ENCODE results near the gene TAF8. TPM values are rescaled to one million over a fixed set of nuclear protein-coding genes. Genes with fewer than 3 reads are reported as not detected.
"Not testable (repeated sequence)": the region's sequence is repeated elsewhere in the genome, so short reads cannot be mapped to it uniquely, and the experiment has no call there.

The TAF8 gene
- total RNA-seq, 1 donor from 2014 or later = 35.1 TPM

- intact Hi-C loops (cut with DNase I) = no loop called here
- Histone ChIP-seq H3K9me3 (no peaks in the 10 kb centered on the region), H3K4me1 (peaks cover 65% of the 10 kb centered on the region), H3K36me3 (peaks cover 31% of the 10 kb centered on the region), H3K27ac (no peak overlapping the region), H3K27me3 (ENCODE audit: low read depth) (no peaks in the 10 kb centered on the region), H3K4me3 (no peak overlapping the region)
- DNase-seq (no peak), ATAC-seq (no peak)
- TF ChIP-seq, protein P1, sequence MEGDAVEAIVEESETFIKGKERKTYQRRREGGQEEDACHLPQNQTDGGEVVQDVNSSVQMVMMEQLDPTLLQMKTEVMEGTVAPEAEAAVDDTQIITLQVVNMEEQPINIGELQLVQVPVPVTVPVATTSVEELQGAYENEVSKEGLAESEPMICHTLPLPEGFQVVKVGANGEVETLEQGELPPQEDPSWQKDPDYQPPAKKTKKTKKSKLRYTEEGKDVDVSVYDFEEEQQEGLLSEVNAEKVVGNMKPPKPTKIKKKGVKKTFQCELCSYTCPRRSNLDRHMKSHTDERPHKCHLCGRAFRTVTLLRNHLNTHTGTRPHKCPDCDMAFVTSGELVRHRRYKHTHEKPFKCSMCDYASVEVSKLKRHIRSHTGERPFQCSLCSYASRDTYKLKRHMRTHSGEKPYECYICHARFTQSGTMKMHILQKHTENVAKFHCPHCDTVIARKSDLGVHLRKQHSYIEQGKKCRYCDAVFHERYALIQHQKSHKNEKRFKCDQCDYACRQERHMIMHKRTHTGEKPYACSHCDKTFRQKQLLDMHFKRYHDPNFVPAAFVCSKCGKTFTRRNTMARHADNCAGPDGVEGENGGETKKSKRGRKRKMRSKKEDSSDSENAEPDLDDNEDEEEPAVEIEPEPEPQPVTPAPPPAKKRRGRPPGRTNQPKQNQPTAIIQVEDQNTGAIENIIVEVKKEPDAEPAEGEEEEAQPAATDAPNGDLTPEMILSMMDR (IDR thresholded peaks at IDR 0.05) = no peak
Observed at GRCh38 chr6:42032366-42032765, 18.0 kb upstream of the TAF8 start.

DNA sequence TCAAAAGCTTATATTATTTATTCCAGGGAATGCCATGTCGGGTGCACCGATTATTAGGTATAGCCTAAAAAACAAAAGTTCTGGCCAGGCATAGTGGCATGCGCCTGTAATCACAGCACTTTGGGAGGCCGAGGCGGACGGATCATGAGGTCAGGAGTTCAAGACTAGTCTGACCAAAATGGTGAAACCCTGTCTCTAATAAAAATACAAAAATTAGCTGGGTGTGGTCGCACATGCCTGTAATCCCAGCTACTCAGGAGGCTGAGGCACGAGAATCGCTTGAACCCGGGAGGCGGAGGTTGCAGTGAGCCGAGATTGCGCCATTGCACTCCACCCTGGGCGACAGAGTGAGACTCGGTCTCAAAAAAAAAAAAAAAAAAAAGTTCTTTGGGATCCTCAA, 12.7 kb upstream of the TAF8 start:
- H3K27me3 ChIP-seq (ENCODE audit: low read depth); ATAC-seq; H3K4me3 ChIP-seq; DNase-seq; H3K9me3 ChIP-seq; intact Hi-C loops (cut with DNase I); H3K27ac ChIP-seq: not testable (repeated sequence)
- H3K36me3 ChIP-seq = peaks cover 19% of the 10 kb centered on the region
- peaks cover 53% of the 10 kb centered on the region for H3K4me1 ChIP-seq

DNA sequence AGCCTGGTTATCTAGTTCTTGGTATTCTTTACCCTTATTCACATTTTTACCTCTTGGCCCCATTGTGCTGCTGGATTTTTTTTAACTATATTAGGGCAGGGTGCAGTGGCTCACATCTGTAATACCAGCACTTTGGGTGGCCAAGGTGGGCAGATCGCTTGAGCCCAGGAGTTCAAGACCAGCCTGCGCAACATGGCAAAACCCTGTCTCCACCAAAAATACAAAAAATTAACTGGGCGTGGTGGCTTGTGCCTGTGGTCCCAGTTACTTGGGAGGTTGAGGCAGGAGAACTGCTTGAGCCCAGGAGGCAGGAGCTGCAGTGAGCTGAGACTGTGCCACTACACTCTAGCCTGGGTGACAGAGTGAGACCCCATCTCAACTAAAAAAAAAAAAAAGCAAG, 12.2 kb upstream of the TAF8 start:
- DNase-seq (no peak), ATAC-seq (no peak)
- Histone ChIP-seq H3K9me3 (no peaks in the 10 kb centered on the region), H3K4me1 (peaks cover 54% of the 10 kb centered on the region), H3K36me3 (peaks cover 19% of the 10 kb centered on the region), H3K27ac (no peak overlapping the region), H3K27me3 (ENCODE audit: low read depth) (no peaks in the 10 kb centered on the region), H3K4me3 (no peak overlapping the region)
- intact Hi-C loops (cut with DNase I) = no loop called here
- TF ChIP-seq, protein P1 (IDR thresholded peaks at IDR 0.05) = no peak

DNA sequence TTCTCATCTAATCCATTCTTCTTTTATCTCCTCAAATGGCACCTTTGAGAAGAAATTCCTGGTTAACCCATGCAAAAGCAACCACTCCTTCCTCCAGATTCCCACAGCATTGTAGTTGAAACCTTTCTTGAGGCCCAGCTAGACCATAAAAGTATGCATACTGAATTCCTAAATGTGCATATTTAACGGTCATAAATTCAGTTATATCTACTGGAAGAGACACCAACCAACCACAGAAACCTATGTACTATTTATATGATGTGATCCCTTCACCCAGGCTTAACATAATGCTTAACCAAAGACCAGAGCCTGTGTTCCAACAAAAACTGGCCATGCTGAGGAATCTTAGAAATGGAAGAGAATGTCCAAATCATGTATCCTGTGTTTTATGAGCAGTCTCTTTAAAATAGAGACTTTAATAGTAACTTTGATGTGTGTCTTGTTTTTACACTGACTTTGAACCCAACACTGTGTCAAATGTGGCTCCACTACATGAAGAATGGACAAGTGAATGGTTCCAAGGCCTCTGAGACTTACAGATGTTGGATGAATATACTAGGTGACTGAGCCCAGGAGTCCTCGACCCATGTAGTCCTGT, 11.4 kb upstream of the TAF8 start:
- no peak overlapping the region for H3K27ac ChIP-seq
- H3K9me3 ChIP-seq = no peaks in the 10 kb centered on the region
- ATAC-seq (no peak), DNase-seq (no peak)
- H3K27me3 ChIP-seq (ENCODE audit: low read depth) = no peaks in the 10 kb centered on the region
- H3K4me3 ChIP-seq = no peak overlapping the region
- peaks cover 58% of the 10 kb centered on the region for H3K4me1 ChIP-seq
- TF ChIP-seq, protein P1 (IDR thresholded peaks at IDR 0.05) = no peak
- intact Hi-C loops (cut with DNase I) = no loop called here
- peaks cover 22% of the 10 kb centered on the region for H3K36me3 ChIP-seq

GRCh38 chr6:42040856-42041480, 9.4 kb upstream of the TAF8 start:
- Histone ChIP-seq H3K4me3 (no peak overlapping the region), H3K9me3 (no peaks in the 10 kb centered on the region), H3K36me3 (peaks cover 25% of the 10 kb centered on the region), H3K27me3 (ENCODE audit: low read depth) (no peaks in the 10 kb centered on the region), H3K27ac (no peak overlapping the region), H3K4me1 (peaks cover 77% of the 10 kb centered on the region)
- TF ChIP-seq, protein P1 (IDR thresholded peaks at IDR 0.05) = no peak
- ATAC-seq (no peak), DNase-seq (no peak)
- intact Hi-C loops (cut with DNase I) = loop anchor here (10.0 kb wide), 1 partner anchor 106 kb away; no protein-coding TSS in a partner anchor

- Histone ChIP-seq H3K27ac (peak overlapping the region; percentile 19), H3K27me3 (ENCODE audit: low read depth) (no peaks in the 10 kb centered on the region), H3K36me3 (peaks cover 25% of the 10 kb centered on the region), H3K4me1 (peaks cover 80% of the 10 kb centered on the region), H3K9me3 (no peaks in the 10 kb centered on the region), H3K4me3 (no peak overlapping the region)
- TF ChIP-seq, protein P1 (IDR thresholded peaks at IDR 0.05) = no peak
- DNase-seq (no peak), ATAC-seq (no peak)
- intact Hi-C loops (cut with DNase I) = loop anchor here (10.0 kb wide), 1 partner anchor 107 kb away; no protein-coding TSS in a partner anchor
Observed at GRCh38 chr6:42041481-42042053, 8.8 kb upstream of the TAF8 start.

Measured in lower lobe of right lung (tissue), 2 donors.